Fibroblast of lung (primary cell): Measurements from ENCODE around the gene HEBP1. TPM values are rescaled to one million over a fixed set of nuclear protein-coding genes. Genes with fewer than 3 reads are reported as not detected.
A peak's percentile ranks its signal among the peaks of the same experiment; 100 is the strongest.

Experiments used
- DNase-seq, 2 donors: peaks; one replicate each; pipeline versions ENCODE4 v3.0.0 to v3.0.0-alpha.2; 2010; ENCODE audit warnings: low read depth in 2 of 2
- H2AFZ ChIP-seq: 2 replicates; pipeline ENCODE4 v1.5.1; 2012; ENCODE audit warnings: low read length, control low read depth, inconsistent platforms
- H3K27ac ChIP-seq: 2 replicates; pipeline ENCODE4 v1.5.1; 2011; ENCODE audit warnings: low read length, control low read depth; ENCODE audit not compliant: insufficient read depth
- H3K27me3 ChIP-seq: 2 replicates; pipeline ENCODE4 v1.5.1; 2011; ENCODE audit warnings: mild to moderate bottlenecking, low read length; ENCODE audit not compliant: control insufficient read depth, insufficient read depth
- H3K36me3 ChIP-seq: 2 replicates; pipeline ENCODE4 v1.5.1; 2011; ENCODE audit warnings: low read length; ENCODE audit not compliant: control insufficient read depth, insufficient read depth
- H3K4me1 ChIP-seq: 2 replicates; pipeline ENCODE4 v1.5.1; 2011; ENCODE audit warnings: low read length; ENCODE audit not compliant: control insufficient read depth, insufficient read depth; ENCODE audit errors: extremely low read depth
- H3K4me2 ChIP-seq: 2 replicates; pipeline ENCODE4 v1.5.1; 2011; ENCODE audit warnings: low read length, control low read depth; ENCODE audit not compliant: insufficient read depth; ENCODE audit errors: extremely low read depth
- H3K4me3 ChIP-seq, 4 experiments: fragments of 200-600 bp in 1 of 4; sonication (generic) in 1 of 4; replicated peaks in 1 of 4; 2 replicates each; pipeline ENCODE4 v1.5.1; 2011 to 2016; ENCODE audit warnings: low read length in 4 of 4, low read depth in 3 of 4, mild to moderate bottlenecking in 3 of 4, control low read depth in 2 of 4, inconsistent platforms in 1 of 4, mixed read lengths in 1 of 4; ENCODE audit not compliant: insufficient read depth in 1 of 4; ENCODE audit errors: control extremely low read depth in 1 of 4
- H3K79me2 ChIP-seq: 2 replicates; pipeline ENCODE4 v1.5.1; 2012; ENCODE audit warnings: mild to moderate bottlenecking, low read length, inconsistent platforms; ENCODE audit not compliant: control insufficient read depth, insufficient read depth
- H3K9ac ChIP-seq: 2 replicates; pipeline ENCODE4 v1.5.1; 2011; ENCODE audit warnings: mild to moderate bottlenecking, low read length, control low read depth; ENCODE audit not compliant: insufficient read depth
- H3K9me3 ChIP-seq: 2 replicates; pipeline ENCODE4 v1.5.1; 2012; ENCODE audit warnings: low read depth, low read length; ENCODE audit not compliant: control insufficient read depth, insufficient read depth
- H4K20me1 ChIP-seq: 2 replicates; pipeline ENCODE4 v1.5.1; 2011; ENCODE audit warnings: low read length; ENCODE audit not compliant: control insufficient read depth, insufficient read depth; ENCODE audit errors: extremely low read depth
- EZH2 ChIP-seq: IDR thresholded peaks from 2 replicates; pipeline ENCODE4 v1.5.1; 2012; ENCODE audit warnings: low read length, control low read depth, mild to moderate bottlenecking; ENCODE audit errors: missing control alignments
- polyA plus RNA-seq, 2 donors: library from polyadenylated mRNA; depleted of rRNA in 1 of 2; stranded (reverse) in 1 of 2; unstranded in 1 of 2; fragments of >200 nt; gene quantifications; 2 replicates each; pipeline ENCODE4 v1.2.1, GENCODE V29; 2011 to 2012; ENCODE audit warnings: missing spikeins in 1 of 2
- total RNA-seq: library from RNA; depleted of rRNA; stranded (reverse); fragments of >200 nt; gene quantifications from 2 replicates; pipeline ENCODE4 v1.2.1, GENCODE V29; 2014
- TF ChIP-seq, protein P1 (sequence below), 2 donors: IDR thresholded peaks in 1 of 2; conservative IDR thresholded peaks in 1 of 2; 1 replicate in 1 of 2; 2 replicates in 1 of 2; pipeline ENCODE4 v1.5.1; 2011 to 2012; ENCODE audit warnings: low read length in 2 of 2, control low read depth in 1 of 2, inconsistent platforms in 1 of 2, low read depth in 1 of 2, mild to moderate bottlenecking in 1 of 2

Gene HEBP1
- total and polyA plus RNA-seq, 2 donors (not counting 1 experiment from before 2014, with no cell fraction given), result 33.7 to 78.2 TPM

DNA sequence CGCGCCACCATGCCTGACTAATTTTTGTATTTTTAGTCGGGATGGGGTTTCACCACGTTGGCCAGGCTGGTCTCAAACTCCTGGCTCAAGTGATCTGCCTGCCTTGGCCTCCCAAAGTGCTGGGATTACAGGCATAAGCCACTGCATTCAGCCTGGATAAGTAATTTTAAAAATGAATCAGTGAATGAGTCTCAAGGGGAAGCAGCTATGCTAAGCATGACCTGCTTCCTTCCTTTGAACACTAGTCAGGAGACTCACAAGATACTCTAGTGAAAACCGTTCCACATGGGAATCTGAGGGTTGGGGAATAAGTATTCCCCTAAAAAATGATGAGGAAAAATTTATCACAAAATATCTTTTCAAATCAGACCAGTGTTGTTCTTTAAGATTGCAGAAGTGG lies 33.4 kb upstream of the HEBP1 start:
- Histone ChIP-seq H3K27me3 (no peaks in the 10 kb centered on the region), H3K4me2 (no peak overlapping the region), H3K4me1 (no peaks in the 10 kb centered on the region), H2AFZ (no peak overlapping the region), H3K9ac (no peak overlapping the region), H3K4me3 (no peak overlapping the region), H3K27ac (no peak overlapping the region), H4K20me1 (no peaks in the 10 kb centered on the region), H3K36me3 (no peaks in the 10 kb centered on the region), H3K79me2 (no peaks in the 10 kb centered on the region), H3K9me3 (no peaks in the 10 kb centered on the region)
- no peak for DNase-seq
- TF ChIP-seq, protein P1, sequence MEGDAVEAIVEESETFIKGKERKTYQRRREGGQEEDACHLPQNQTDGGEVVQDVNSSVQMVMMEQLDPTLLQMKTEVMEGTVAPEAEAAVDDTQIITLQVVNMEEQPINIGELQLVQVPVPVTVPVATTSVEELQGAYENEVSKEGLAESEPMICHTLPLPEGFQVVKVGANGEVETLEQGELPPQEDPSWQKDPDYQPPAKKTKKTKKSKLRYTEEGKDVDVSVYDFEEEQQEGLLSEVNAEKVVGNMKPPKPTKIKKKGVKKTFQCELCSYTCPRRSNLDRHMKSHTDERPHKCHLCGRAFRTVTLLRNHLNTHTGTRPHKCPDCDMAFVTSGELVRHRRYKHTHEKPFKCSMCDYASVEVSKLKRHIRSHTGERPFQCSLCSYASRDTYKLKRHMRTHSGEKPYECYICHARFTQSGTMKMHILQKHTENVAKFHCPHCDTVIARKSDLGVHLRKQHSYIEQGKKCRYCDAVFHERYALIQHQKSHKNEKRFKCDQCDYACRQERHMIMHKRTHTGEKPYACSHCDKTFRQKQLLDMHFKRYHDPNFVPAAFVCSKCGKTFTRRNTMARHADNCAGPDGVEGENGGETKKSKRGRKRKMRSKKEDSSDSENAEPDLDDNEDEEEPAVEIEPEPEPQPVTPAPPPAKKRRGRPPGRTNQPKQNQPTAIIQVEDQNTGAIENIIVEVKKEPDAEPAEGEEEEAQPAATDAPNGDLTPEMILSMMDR (conservative IDR thresholded peaks at IDR 0.05 in 1 of 2, IDR thresholded peaks at IDR 0.05 in 1 of 2; ENCODE audit: low read depth in 1 of 2, low read length in 2 of 2), result no peak
- TF ChIP-seq EZH2, result no peak

DNA sequence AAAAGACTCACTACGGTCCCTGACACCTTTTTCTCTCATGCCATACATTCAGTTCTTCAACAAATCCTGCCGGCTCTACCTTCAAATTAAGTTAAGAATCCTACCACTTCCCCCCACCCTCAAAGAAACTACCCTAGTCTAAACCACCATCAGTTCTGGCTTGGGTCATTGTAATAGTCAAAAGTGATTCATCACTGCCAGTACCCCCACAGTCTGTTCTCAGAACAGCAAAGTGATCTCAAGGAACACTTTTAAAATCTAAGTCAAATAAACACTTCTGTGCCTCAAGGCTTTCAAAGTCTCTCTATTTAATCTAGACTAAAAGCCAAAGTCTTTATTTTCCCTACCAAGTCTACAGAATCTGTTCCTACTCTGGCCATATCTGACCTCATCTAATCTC lies 32.1 kb upstream of the HEBP1 start:
- no peaks in the 10 kb centered on the region for H4K20me1 ChIP-seq
- H3K27ac ChIP-seq, result no peak overlapping the region
- peak; percentile 2 to 25 for DNase-seq
- no peak overlapping the region for H2AFZ ChIP-seq
- TF ChIP-seq, protein P1 (conservative IDR thresholded peaks at IDR 0.05 in 1 of 2, IDR thresholded peaks at IDR 0.05 in 1 of 2; ENCODE audit: low read depth in 1 of 2, low read length in 2 of 2), result no peak
- H3K9me3 ChIP-seq, result no peaks in the 10 kb centered on the region
- no peak overlapping the region for H3K4me2 ChIP-seq
- no peak overlapping the region for H3K9ac ChIP-seq
- no peaks in the 10 kb centered on the region for H3K79me2 ChIP-seq
- H3K4me1 ChIP-seq, result no peaks in the 10 kb centered on the region
- no peak overlapping the region for H3K4me3 ChIP-seq
- no peaks in the 10 kb centered on the region for H3K36me3 ChIP-seq
- no peaks in the 10 kb centered on the region for H3K27me3 ChIP-seq

DNA sequence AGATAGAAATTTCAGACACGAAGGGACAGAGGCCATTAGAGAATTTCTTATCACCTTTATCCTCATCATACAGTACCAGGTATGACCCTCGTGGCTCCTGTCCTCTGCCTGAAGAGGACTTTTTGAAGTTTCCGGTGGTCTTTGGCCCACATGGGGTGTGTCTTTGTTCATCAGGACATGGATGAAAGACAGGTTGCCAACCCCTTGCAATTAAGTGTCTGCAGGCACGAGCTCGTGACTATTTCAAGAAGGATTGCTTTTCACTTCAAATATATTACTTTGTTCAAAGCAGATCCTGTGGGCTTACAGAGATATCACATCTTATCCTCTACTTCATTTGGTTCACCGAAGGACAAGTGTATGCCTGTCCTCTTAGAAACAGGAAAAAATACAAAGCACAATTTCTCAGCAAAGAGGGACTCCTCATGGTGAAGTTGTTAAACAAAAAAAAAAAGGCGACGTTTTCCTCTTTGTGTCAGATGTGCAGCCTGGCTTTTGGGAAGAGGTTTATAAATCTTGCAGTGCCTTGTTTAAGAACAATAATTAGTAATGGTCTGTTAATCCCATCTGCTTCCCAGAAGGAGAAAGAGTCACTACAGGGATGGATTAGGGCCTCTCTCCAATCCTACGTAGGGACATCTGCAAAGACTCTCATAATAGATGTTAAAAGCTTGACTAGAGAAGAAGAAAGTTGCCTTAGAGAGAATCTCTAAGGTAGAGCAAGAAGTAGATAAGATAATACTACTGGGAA lies 30.7 kb upstream of the HEBP1 start:
- TF ChIP-seq EZH2, result no peak
- TF ChIP-seq, protein P1 (conservative IDR thresholded peaks at IDR 0.05 in 1 of 2, IDR thresholded peaks at IDR 0.05 in 1 of 2; ENCODE audit: low read depth in 1 of 2, low read length in 2 of 2), result no peak
- Histone ChIP-seq H3K4me3 (no peak overlapping the region), H4K20me1 (no peaks in the 10 kb centered on the region)

More for the DNA sequence above, 30.7 kb upstream of the HEBP1 start:
- Histone ChIP-seq H3K9me3 (no peaks in the 10 kb centered on the region), H3K27me3 (no peaks in the 10 kb centered on the region), H3K4me1 (no peaks in the 10 kb centered on the region), H2AFZ (no peak overlapping the region), H3K27ac (no peak overlapping the region), H3K36me3 (no peaks in the 10 kb centered on the region), H3K79me2 (no peaks in the 10 kb centered on the region), H3K9ac (no peak overlapping the region), H3K4me2 (no peak overlapping the region)
- no peak for DNase-seq
